Stimulated activated CD4-positive, alpha-beta T cell treated with anti-CD3 and anti-CD28 coated beads, TNF-alpha, amount 100 ng/mL, for 1 hour (primary cell): ENCODE data around the gene SDHB.

ENCODE experiments used
- DNase-seq, 3 donors: peaks; one replicate each; pipeline ENCODE4 v3.0.0-alpha.2; 2020; ENCODE audit warnings: low read depth in 3 of 3, low spot score in 1 of 3

Gene SDHB

DNA sequence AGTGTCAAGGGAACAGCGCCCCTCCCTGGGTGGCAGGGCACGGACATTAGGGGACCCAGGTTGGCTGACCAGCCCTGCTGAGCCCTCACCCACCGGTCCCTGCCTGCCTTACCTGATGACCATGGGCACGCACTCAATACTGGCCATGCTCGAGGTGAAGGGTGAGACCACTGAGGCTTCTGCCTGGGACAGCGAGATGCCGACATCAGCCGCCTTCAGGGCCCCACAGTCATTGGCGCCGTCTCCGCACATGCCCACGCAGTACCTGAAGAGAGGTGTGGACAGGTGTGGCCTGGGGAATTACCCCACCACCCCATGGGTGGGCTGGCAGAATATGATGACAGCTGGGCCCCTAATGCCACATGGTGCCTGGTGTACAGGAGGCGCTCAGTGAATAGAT, 65.6 kb downstream of the SDHB start:
- no peak for DNase-seq

DNA sequence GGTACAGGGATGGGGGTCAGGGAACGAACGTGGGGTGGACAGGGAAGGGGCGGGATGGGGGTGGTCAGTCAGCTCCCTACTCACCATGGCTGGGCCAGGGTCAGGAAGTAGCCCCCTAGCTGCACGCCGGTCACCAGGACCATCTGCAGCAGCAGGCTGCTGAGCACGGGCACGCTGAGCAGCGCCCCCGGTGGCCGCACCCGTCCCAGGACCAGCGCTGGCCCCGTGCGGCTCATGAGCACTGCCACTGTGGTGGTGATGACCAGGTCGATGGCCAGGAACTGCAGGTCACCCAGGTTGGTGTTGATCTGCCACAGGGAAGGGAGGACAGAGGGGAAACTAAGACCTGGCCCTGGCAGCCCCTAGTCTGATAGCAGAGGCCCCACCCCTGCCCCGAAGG, 66.9 kb downstream of the SDHB start:
- no peak for DNase-seq

DNA sequence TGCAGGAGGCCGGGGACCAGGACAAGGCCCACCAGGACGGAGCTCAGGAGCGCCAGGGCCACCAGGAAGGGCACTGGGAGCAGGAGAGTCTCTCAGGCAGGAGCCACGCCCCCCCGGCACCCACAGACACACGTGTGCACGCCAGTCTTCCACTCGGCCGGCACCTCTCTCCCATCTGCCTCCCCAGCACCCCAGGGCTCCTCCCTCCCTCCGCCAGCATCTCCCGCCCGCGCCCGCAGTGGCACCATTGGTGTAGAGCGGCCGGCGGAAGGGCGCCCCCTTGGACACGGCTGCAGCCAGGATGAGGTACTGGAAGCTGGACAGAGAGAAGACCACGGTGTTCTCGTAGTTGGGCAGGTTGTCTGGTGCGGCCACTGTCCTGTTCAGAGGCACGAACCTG, 67.3 kb downstream of the SDHB start:
- DNase-seq, result no peak

DNA sequence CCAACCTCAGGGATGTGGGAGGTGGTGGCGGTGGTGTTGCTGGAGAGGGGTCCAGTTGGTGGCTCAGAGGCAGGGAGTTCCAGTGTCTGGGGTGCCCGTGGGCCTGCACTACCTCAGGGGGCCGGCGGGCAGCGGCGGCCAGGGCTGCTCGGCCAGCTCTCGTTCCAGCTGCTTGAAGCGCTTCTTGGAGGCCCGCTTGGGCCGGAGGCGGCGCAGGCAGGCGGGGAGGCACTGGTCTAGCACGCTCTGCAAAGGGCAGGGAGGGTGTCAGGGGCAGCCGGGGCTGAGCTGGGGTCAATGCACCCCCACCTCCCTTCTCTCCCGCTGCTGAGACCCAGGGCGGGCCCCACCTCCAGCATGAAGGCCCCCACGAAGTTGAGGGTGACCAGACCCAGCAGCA, 67.7 kb downstream of the SDHB start:
- no peak for DNase-seq

DNA sequence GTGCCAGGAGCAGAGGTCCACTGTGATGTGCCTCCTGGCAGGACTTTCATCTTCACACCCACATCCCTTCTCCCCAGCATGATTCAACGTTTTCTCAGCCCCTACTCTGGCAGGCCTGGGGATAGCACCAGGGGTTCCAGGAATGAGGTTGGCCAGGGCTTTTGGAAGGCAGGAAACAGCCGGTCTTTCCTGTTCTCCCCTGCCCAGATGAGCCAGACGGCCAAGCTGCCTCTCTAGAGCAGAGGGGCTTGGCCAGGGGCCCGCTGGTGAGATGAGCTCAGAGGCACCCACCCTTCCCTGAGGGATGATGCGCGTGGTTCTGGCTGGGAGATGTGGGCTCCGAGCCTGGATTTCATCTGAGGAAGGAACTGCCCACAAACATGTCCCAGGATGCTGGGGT, 69.1 kb downstream of the SDHB start:
- DNase-seq, result no peak

DNA sequence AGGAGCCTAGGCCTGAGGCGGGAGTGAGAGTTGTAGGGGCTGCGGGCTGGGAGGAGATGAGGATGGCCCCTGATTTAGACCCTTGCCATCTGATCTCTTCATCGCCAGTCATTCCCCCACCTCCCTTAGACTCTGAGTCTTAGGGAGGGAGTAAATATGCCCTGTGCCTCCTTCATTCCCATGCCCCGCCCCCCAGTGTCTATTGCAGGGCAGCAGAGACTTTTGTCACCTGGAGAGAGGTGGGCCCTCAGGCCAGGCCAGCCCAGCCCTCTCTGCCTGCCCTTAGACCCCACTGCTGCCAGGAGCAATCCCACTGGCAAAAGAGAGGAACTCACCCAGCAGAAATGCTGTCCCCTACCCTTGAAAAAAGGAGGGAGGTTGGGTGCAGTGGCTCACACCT, 70.2 kb downstream of the SDHB start:
- DNase-seq, result no peak

DNA sequence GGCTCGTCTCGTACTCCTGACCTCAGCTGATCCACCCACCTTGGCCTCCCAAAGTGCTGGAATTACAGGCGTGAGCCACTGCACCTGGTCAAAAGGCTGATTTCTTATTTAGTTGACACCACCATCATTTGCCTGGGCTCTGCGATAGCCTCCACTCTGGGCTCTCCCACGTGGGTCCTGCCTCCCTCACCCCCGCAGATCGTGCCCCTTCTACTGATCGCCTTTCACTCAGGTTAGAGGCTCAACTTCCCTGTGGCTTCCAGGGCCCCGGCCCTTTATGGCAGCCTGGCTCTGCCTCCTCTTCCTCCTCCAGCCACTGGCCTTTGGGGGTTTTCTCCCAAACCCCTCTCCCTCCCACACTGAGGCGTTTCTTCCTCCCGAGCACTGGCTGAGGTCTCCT, 70.9 kb downstream of the SDHB start:
- DNase-seq, result no peak

DNA sequence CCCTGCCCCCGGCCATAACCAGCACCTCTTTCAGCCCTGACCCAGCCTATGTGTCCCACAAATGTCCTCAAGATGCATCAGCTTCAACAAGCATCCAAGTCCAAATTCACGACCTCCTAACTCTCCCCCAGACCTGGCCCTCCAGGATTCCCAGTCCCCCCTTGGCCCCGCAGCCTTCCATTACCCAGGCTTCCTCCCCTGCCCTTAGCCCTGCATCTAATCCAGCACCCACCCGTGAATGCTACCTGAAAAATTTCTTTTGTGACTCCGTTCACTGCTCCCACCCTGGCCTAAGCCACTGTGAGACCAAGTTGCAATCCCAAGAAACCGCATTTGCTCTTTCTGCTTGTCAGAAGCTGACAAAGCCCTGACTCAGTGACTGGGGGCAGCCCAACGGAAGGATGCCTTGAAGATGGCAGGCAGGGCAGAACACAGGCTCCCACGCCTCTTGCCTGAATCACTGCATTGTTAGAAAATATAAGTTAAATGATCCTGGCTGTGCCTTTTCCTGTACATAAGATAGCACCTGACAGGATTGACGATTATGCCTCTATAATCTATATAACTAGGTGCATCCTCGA, 72.5 kb downstream of the SDHB start:
- DNase-seq, result no peak

DNA sequence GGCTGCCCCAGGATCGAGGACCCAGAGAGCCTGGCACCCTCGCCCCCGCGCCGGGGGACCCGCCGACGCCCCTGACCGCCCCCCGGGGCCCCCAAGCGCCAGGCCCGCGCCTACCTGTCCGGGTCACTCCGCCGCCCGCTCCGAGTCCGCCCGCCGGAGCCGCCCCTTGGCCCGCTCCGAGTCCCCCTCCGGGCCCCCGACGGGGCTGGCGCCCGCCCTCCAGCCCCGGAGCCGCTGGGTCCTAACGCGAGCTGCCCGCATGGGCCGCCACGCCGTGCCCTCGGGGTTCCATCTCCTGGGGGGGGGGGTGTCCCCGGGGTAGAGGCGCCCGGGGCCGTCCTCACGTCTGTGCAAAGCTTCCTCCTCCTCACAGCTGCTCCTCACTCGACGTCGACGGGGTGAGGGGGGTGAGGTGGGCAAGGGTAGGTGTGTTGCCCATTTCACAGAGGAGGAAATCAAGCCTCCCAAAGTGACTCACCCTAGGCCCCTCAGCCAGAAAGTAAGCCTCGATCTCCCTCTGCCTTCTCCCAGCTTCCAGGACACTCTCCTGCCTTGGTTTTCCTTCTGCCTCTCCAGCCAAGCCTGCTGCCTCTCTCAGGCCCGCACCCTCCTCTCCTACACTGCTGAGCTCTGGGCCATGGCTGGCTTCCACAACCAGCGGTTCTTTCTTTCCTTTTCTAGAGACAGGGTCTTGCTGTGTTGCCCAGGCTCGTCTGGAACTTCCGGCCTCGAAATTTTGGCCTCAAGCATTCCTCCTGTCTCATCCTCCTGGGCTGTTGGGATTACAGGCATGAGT, 73.2 kb downstream of the SDHB start, which contains the start of gene MFAP2:
TSS of gene MFAP2 (minus strand) at position 148 of the 796 bp plus-strand sequence. CDS start 2,347 bp downstream, outside the sequence.
- no peak for DNase-seq

DNA sequence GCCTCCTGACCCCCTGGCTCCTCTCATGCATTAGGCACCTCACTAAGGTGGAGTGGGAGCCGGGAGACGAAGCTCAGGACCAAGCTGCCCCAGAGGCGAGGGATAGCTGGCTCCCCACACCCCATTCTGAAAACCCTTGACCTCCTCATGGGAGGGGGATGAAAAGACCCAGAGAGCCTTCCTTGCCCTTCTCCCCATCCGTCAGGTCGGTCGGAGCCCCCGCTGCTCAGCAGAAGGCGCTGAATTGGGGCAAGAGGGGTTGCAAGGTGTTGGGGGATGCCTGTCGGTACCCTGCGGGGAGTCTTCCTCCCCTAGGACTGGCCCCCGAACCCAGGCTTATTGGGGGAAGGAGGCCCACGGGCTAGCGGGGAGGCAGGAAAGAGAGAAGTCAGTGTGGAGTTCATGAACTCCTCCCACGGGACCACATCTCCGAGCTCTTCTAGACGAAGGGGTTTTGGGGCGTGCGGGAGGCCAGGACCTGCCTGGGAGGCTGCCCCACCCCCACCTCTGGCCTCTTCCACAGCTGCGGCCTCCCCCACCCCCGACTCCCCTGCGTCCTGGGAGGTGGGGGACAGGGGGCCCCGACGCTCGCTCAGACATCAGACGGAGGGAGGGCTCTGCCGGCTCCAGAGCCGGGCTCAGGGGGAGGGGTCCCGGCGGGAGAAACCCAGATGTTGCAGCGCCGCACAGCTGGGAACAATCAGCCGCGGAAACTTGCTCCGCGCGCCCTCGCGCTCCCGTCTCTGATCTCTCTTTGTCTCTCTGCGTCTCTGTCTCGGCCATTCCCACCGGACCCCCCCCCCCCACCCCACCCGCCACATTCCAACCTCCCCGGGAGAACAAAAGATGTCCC, 74.1 kb downstream of the SDHB start:
- DNase-seq, result no peak

DNA sequence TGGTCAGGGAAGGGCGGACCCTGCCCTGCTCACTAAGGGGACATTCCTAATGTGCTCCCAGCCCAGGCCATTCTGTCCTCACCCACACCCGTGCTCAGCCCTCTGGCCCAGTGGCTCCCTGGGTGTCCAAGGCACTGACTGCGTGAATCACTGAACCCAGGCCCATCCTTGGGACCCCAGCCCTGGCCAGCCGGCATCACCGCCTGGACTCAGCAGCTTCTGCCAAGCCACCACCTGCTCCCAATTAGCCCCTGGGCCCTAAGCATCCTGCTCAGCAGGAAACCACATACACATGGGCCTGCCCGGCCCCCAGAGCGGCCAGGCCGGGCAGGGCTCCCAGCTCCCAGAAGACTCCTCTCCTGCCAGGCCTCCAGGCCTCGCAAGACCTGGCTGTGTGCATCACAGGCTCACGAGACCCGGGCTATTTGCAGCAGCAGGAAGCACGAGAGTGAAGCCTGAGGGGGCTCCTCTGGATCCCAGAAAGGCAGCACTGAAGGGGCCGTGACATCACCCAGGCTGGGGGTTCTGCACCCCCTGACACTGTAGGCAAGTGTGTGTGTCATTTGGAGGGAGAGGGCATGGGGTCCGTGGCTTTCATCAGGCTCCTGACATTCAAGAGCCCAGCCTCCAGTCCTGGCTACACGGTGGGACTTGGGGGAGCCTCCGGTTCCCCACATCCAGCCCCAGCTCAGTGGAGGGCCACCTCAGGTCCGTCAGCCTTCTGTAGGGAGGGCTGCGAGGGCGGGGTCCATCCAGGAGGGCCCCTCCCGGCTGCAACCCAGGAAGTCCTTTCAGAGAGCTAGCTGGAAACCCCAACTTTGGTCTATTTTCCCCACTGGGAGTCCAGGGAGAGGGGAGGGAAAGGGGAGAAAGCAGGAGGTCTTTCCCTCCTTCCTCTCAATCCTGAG, 75.0 kb downstream of the SDHB start:
- DNase-seq, result no peak

DNA sequence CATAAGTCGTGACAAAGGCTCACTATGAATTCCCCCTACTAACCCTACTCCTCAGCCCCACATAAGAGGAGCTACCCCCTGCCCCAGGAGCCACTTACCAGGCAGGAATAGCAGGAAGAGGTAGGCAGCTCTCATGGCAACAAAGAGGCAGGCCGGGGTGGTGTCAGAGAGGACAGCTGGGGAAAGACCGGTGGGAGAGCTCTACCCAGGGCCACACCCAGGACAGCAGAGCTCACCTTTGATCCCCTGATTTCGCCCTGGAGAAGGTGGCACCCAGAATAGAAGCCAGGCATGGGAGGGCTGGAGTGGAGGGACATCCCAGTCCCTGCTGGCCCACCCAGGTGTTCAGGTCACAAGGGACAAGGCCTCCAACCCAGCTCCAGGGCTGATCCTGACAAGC, 75.7 kb downstream of the SDHB start:
- no peak for DNase-seq

DNA sequence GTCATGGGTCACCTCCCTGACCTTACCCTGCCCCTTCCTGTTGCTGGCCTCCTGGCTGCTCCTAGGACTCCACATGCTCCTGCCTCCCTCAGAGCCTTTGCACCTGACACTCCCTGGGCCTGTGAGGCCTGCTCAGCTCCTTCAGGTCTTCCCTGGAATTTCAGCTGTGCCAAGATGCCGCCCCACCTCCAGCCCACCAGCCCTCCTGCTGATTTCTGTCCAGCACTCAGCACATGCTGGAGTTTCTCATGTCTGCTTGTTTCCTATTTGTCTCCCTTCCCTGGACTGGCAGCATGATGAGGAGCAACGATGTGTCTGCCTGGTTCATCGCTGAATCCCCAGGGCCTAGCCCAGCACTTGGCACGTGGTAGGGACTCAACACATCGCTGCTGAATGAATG, 76.5 kb downstream of the SDHB start:
- DNase-seq, result no peak

DNA sequence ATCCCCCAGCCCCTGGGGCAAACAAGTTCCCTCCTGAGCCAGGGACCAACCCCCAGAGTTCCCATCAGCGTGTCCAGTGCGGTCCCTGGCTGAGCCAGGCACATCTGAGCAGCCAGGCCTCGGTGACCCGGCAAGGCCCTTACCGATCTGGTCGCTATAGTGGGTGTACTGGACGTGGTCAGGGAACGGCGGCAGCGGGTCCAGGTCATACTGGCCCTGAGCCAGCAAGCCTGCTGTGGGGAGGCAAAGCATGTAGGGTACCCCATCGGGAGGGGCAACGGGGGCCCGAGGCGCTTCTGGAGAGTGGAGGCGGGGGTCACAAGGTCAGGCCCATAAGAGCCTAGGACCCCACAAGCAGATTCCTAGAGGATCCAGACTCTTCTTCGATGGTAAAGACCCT, 76.9 kb downstream of the SDHB start:
- no peak for DNase-seq

DNA sequence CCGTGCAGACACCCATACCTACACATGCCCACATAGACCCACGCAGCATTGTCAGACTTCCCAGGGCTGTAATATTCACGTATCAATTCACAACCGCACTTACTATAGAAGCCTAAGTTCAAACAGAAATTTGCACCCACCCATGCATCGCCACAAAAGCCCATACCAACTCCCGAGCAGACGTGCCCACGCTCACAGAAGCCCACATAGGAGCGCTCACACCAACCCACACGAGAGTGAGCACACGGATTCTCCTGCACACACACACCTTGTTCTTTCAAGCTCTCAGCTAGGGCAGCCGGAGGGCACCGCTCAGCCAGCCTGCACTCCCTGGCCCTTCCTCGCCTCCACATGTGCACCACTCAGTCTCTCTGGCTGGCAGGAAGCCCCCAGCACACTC, 78.0 kb downstream of the SDHB start:
- DNase-seq, result no peak

DNA sequence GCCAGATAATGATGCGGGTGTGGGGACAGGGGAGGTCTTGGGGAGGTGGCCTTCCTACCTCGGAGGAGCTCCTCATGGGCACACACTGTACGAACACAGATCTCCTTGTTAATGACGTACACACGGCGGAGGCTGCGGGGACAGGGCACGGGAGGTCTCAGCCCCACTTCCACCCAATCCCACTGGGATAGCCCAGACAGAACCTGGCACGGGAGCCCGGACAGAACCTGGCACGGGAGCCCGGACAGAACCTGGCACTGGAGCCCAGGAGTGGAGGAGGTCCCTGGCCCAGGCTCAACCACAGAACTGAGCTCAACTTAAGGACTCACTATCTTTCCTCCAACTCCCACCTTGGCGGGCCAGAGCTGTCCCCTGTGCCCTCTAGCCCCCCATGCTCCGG, 78.6 kb downstream of the SDHB start:
- no peak for DNase-seq

DNA sequence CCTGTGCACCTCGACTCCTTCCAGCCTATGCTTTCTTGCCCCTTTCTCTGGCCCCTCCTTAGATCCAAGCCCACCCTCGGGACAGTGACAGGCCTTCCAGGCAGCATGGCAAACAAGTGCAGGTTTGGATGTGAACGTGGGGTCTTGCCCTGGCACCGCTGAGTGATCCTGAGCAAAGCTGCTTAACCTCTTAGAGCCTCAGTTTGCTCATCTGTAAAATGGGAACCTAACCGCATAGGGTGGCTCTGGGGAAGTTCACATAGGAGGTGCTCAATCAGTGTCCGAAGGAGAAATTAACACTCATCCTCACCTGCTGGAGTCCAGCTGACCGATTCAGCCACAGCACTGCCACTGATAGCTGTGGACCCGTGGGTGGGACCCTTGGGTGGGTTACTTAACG, 80.6 kb downstream of the SDHB start:
- DNase-seq, result no peak

DNA sequence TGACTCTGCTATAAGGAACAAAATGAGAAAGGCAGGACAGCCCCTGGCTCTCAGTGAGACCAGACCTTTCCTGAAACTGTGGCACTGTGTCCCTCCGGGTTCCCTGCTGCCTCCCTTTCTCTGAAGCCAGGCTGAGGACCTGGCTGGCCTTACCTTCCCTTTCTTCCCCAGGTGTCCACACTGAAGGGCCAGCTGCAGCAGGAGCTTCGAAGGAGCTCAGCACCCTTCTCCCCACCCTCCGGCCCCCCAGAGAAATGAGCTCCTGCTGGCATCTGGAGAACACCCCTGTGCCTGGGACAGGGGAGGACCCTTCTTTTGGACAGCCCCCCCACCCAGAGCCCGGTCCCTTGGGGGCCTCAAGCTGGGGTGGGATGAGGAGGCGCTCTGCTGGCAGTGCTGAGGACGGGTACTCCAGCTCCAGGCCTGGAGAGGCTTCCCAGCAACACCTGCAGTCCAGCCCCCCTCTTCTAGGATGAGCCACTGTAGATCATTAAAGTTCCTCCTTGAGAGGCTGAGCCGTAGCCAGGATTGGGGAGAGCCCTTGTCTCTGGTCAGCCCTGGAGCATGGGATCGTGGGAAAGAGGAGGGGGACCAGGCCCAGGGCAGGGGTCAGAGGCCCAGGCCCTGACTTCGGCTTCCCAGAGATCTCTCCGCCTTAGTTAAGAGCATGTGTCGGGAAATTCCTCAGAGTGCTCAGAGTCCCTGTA, 81.5 kb downstream of the SDHB start:
- no peak for DNase-seq

DNA sequence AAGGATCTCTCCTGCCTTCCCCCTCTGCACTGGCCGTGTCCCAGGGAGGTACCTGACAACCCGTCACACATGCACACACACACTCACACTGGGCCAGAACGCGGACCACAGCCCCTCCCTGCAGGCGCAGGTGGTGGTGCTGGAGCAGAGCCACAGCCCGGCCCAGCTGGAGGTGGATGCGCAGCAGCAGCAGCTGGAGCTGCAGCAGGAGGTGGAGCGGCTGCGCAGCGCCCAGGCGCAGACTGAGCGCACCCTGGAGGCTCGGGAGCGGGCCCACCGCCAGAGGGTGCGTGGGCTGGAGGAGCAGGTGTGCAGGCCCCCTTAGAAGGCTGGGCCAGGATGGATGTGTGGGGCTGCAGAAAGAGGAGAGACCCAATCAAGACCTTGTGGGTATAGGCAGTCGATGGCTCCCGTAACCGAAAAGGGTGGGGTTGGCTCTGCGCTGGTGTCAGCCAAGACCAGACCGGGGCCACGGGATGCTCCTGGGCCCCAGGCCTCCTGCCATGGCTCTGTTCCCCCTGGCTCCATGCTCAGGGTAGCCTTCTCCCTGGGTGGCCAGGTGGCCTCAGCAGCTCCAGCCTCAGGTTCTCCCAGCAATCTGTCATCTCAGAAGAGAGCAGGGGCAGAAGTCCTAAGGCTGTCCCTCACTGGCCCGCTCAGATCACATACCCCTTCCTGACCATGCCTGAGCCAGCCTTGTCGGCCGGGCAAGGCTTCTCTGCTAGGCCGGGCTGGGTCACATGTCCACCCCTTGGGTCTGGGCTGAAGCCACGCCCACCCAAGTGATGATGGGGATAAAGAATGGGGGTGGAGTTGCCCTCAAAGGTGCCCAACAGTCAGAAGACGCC, 82.3 kb downstream of the SDHB start:
- DNase-seq, result no peak
